ENCODE results near the gene ARL2.

The ARL2 gene

DNA sequence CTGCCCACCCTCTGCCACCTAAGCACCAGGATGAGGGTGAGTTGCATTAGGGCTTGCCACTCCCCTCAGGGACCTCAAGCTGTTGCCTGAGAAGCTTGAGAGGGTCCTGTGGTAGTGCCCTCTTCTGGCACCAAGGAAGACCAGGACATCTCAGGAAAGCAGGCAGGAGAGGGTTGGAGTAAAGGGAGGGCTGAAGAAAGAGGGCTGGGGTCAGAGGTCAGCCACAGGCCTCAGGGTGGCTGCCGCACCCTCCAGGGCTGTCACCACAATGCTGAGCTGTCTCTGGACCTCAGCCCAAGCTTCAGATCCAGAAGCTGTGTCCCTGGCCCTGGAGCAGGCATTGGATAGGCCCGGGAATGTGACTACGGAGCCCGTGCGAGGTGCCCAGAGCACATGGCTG lies 31.1 kb downstream of the ARL2 start:
- no peak for DNase-seq

GRCh38 chr11:65045728-65046127 lies 31.8 kb downstream of the ARL2 start:
- no peak for DNase-seq

DNA sequence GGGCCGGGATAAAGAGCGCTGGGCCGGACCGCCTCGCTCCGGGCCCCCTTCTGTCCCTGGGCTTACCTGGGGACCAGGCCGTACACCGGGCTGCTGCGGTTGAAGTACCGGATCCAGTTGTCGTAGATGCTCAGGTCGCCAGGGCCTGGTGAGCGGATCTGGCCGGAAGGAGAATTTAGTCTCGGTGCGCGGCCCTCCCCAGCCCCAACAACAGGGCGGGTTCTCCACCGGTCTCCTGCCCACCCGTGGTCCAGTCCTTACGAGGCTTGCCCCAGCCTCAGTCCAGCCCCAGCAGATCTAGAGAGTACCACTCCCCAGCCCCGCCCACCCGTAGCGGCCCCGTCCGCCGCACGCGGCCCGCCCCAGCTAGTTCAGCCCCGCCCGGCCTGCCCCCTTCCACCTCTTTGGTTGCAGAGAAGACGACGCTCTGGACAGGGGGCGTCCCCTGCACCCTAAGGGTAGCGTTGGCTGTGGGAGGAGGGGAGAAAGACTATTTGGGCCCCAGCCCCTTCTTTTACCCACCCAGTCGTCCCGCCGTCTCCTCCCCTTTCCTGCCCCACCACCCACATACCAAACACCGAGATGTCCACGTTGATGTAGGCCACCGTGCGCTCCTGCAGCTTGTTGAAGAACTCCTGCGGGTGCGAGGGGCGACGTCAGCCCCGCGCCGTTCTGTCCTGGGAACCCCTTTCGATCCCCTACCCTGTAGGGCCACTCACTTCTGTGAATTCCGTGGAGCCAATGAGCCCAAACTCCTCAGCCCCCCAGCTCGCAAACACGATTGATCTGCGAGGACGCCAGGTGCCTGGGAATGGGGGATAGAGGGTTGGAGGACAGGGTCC lies 33.8 kb downstream of the ARL2 start:
- DNase-seq, result no peak

- DNase-seq, result no peak
These were observed 37.5 kb downstream of the ARL2 start for GRCh38 chr11:65051398-65051858.

- DNase-seq, result no peak
These were observed 40.0 kb downstream of the ARL2 start for GRCh38 chr11:65053827-65054508.

DNA sequence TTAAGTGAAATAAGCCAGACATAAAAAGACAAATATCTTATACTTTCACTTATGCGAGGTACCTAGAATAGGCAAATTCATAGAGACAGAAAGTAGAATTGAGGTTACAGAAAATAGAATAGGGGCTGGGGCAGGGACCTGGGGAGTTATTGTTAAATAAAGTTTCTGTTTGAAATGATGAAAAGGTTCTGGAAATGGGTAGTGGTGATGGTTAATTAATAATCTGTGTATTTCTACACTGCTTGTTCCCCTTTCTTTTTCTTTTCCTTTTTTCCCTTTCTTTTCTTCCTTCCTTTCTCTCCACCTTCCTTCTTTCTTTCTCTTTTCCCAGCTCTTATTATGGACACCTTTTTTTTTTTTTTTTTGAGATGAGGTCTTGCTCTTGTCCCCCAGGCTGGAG lies 41.6 kb downstream of the ARL2 start:
- no peak for DNase-seq

DNA sequence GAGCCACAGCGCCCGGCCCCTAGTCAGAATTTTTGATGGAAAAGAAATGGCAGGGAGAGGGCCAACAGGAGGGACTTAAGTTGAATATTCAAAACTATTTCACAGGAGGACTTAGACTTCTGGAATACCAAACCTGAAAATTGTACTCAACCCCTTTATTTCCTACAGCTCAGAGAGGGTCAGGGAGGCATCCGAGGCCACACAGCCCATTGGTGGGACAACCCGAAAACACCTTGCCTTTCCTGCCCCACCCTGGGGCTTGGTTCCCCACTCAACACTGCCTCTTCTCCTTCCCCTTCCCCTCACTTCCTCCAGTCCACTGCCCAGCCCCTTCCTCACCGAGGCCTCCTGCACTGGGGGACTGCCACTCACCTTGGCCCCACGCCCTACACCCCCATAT lies 43.0 kb downstream of the ARL2 start:
- DNase-seq, result no peak

GRCh38 chr11:65057526-65057925 lies 43.6 kb downstream of the ARL2 start:
- no peak for DNase-seq

GRCh38 chr11:65058012-65058411 lies 44.1 kb downstream of the ARL2 start:
- no peak for DNase-seq

GRCh38 chr11:65058419-65059054 lies 44.6 kb downstream of the ARL2 start, which contains the start of gene NAALADL1:
NAALADL1 (minus strand) TSS chr11:65058553; CDS start chr11:65058521, 32 bp downstream.
- no peak for DNase-seq

- no peak for DNase-seq
These were observed 45.6 kb downstream of the ARL2 start for GRCh38 chr11:65059523-65059922.

- DNase-seq, result no peak
These were observed 46.2 kb downstream of the ARL2 start for GRCh38 chr11:65059959-65060824.

DNA sequence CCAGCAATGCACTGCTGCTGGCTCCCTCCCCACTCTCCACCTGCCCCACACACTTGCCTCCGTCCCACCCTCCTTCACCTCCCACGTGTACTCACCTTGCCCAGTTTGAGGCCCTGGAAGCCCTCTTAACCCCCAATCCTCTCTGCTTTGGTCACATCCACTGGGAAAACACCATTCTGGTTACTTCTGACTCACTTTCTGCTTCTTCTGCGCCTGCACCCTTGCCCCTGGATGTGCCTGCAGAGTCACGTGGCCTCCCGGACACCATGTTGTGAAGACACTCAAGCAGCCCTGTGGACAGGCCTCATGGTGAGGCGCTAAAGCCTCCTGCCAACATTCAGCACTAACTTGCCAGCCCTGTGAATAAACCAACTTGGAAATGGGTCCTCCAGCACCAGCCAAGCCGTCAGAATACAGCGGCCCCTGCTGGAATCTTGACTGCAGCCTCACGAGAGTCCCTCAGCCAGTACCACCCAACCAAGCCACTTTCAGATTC lies 47.0 kb downstream of the ARL2 start:
- no peak for DNase-seq

- DNase-seq, result no peak
These were observed 49.6 kb downstream of the ARL2 start for GRCh38 chr11:65063532-65063931.

GRCh38 chr11:65064847-65065240 lies 50.9 kb downstream of the ARL2 start:
- no peak for DNase-seq

DNA sequence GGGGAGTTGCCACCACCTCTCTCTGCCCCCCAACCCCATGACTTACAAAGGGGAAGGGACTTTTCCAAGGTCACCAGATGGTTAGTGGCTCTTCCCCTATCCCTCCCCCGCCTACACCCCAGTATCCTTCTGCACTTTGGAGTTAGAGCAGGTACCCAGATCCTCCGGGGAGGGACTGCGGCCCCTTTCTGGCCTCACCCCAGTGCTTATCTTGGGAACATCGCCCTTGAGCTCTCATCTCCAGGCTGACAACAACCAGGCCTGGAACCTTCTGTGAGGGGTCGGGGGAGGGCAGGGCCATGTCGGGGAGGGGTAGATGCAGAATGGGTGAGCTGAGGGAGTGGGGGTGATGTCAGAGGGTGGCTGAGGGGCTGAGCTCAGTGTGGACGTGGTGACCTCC lies 51.9 kb downstream of the ARL2 start:
- DNase-seq, result no peak

GRCh38 chr11:65066315-65066714 lies 52.4 kb downstream of the ARL2 start:
- DNase-seq, result no peak

DNA sequence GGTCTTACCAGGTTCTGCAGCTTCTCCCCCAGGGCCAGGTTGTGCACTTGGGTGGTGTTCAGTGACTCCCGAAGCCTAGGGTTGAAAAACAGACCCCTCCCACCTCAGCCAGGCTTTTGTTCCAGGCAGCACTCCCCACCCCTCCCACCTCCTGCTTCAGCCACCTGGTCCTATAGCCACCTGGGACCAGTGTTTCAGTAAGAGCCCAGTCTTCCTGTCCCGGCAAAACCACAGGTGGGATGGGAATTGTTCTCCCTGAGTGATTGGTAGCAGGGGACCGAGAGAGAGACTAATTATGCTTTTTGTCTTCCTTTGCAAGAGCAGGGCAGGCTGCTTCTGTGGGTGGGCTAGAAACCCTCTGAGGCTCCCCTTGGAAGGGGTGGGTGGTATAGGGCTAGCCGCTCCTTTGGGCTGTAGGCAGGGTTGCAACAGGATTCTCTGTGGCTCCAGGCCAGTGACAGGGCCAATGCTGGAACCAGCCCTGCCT lies 52.9 kb downstream of the ARL2 start:
- no peak for DNase-seq

GRCh38 chr11:65067446-65067845 lies 53.5 kb downstream of the ARL2 start:
- DNase-seq, result no peak

DNA sequence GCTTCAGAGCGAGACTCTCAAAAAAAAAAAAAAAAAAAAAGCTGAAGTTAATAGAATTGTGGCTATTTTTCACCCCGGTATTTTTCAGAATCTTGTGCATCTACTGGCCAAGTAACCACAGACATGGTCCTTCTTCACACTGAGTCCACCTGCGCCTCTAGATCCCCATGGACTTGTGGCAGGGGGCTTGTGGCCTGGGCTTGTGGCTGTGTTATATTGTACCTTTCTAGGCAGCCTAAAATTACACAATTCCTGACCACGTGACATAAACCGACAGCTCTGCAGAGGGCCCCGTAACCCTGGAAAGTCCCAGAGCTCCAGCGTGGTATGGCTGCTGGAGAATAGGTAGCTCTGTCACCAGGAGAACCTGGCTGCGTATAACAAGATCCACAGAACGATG lies 55.3 kb downstream of the ARL2 start:
- DNase-seq, result no peak

Measured in amygdala (tissue), 56 donors.